Measurements from ENCODE around the gene PAQR7.

- TF ChIP-seq POLR2A (IDR thresholded peaks at IDR 0.05), result no peak
- TF ChIP-seq, protein P1, sequence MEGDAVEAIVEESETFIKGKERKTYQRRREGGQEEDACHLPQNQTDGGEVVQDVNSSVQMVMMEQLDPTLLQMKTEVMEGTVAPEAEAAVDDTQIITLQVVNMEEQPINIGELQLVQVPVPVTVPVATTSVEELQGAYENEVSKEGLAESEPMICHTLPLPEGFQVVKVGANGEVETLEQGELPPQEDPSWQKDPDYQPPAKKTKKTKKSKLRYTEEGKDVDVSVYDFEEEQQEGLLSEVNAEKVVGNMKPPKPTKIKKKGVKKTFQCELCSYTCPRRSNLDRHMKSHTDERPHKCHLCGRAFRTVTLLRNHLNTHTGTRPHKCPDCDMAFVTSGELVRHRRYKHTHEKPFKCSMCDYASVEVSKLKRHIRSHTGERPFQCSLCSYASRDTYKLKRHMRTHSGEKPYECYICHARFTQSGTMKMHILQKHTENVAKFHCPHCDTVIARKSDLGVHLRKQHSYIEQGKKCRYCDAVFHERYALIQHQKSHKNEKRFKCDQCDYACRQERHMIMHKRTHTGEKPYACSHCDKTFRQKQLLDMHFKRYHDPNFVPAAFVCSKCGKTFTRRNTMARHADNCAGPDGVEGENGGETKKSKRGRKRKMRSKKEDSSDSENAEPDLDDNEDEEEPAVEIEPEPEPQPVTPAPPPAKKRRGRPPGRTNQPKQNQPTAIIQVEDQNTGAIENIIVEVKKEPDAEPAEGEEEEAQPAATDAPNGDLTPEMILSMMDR (IDR thresholded peaks at IDR 0.05), result no peak
Measured at GRCh38 chr1:25871704-25872494, 3.6 kb downstream of the PAQR7 start.

All from heart left ventricle (tissue), 13 donors.